GM12872 (cell line): ENCODE measurements around the gene ZNF366.

Experiments
- CTCF ChIP-seq: IDR thresholded peaks from 3 replicates; pipeline ENCODE4 v1.5.1; 2011; ENCODE audit warnings: low read depth, mild to moderate bottlenecking, low read length, moderate library complexity; ENCODE audit not compliant: insufficient read depth

The ZNF366 gene

DNA sequence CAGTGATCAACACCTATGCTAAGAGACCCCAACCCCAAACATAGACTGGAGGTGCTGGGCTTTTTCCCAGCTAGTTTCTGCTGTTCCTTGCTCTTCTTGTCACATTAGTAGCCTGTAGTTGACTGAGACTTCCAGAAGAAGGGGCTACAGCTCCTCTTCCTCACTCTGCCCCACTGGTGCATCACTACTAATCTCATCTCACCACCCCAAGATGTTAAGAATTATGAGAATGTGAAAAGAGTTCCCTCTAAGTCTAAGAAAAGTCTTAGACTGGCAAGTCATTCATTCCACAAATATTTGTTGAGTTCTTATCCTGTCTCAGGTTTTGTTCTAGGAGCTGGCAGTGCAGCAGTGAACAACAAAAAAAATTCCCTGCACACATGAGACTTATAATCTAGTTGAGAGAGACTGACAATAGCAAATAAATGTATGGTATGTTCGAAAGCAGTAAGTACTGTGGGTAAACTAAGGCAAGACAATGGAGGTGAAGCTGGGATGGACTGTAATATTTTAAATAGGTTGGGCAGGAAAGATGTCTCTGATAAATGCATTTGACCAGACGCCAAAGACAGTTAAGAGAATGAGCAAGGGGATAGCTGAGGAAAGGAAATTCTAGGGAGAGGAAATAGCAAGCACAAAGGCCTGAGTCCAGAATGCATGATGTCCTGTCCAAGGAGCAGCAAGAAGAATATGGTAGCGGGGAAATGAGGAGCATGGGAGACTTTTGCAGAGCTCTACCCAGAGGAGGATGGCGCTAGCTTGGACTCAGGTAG is 94.7 kb downstream of the ZNF366 start:
- no peak for TF ChIP-seq CTCF

- TF ChIP-seq CTCF, result no peak
These were observed 96.4 kb downstream of the ZNF366 start for GRCh38 chr5:72410688-72411295.

GRCh38 chr5:72408603-72409002 is 98.6 kb downstream of the ZNF366 start:
- no peak for TF ChIP-seq CTCF

- no peak for TF ChIP-seq CTCF
These were observed 99.1 kb downstream of the ZNF366 start for GRCh38 chr5:72408127-72408526.

DNA sequence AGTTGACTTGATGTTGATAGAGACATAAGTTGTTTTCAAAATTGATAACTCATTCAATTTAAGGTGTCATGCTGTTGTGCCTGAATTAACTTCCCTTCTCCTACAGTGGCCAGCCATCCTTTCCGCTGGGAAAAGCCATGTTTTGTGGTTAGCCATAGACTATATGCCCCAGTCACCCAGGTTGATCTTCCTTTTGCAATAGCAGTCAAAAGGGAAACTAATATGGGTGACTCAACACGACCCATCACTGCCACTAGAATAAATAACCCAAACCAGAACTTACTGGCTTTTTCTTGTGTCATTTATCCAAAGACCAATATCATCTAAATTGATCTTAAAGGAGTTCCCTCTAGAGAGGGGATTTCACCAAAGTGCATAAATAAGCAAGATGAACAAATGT is 99.7 kb downstream of the ZNF366 start:
- no peak for TF ChIP-seq CTCF

DNA sequence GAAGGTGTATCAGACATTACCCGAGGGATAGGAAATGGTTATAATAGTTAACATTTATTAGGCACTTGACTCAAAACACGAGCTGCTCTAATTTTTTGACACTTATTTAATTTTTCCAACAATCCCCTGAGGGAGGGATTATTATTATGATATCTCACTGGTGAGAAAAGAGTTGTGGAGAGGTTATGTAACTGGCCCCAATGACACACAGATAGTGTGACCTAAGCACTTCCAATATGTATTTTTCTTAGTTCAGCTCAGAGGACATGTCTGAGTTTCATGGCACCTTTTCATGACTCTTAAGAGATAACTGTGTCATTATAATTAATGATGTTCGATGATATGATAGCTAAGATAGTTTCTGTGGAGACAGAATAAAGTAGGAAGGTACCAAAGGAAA is 100.1 kb downstream of the ZNF366 start:
- no peak for TF ChIP-seq CTCF

- peak; percentile 51; the same call in 2 of the 3 replicates for TF ChIP-seq CTCF
These were observed 104.1 kb downstream of the ZNF366 start for GRCh38 chr5:72402959-72403628.
